Mesodermal cell (in vitro differentiated cells): ENCODE results near the gene TMEM252.

Experiments
- H3K27ac ChIP-seq: 2 replicates; pipeline ENCODE4 v1.7.0; 2013; ENCODE audit warnings: mild to moderate bottlenecking, low read depth, low read length, moderate library complexity; ENCODE audit not compliant: severe bottlenecking
- H3K36me3 ChIP-seq: 2 replicates; pipeline ENCODE4 v1.7.1; 2013; ENCODE audit warnings: mild to moderate bottlenecking, low read length, moderate library complexity; ENCODE audit not compliant: control insufficient read depth, insufficient read depth
- H3K4me1 ChIP-seq: one replicate; pipeline ENCODE4 v1.7.1; 2013; ENCODE audit warnings: mild to moderate bottlenecking, low read length; ENCODE audit not compliant: insufficient read depth, control insufficient read depth, poor library complexity, severe bottlenecking
- H3K4me3 ChIP-seq: 2 replicates; pipeline ENCODE4 v1.7.0; 2013; ENCODE audit warnings: low read length, control low read depth, mild to moderate bottlenecking; ENCODE audit not compliant: insufficient read depth, poor library complexity, severe bottlenecking; ENCODE audit errors: extremely low read depth
- H3K9me3 ChIP-seq: 2 replicates; pipeline ENCODE4 v1.7.1; 2013; ENCODE audit warnings: mild to moderate bottlenecking, low read length, moderate library complexity; ENCODE audit not compliant: control insufficient read depth
- WGBS, 2 experiments: methylation state at CpG; one replicate each; pipeline ENCODE4 v1.1.5; 2013; ENCODE audit warnings: missing lambda C conversion rate in 2 of 2; ENCODE audit not compliant: insufficient coverage in 2 of 2; 5-methylcytosine and 5-hydroxymethylcytosine counted together

TMEM252 gene

GRCh38 chr9:68513385-68513784 is 27.3 kb downstream of the TMEM252 start:
- H3K4me3 ChIP-seq: no peak overlapping the region
- 49 to 67% methylated on average over 2 to 3 of the region's 3 CpGs for WGBS, 2 experiments
- H3K27ac ChIP-seq: no peak overlapping the region
- peaks cover 7% of the 10 kb centered on the region for H3K9me3 ChIP-seq
- no peaks in the 10 kb centered on the region for H3K36me3 ChIP-seq
- H3K4me1 ChIP-seq: no peaks in the 10 kb centered on the region

GRCh38 chr9:68509689-68510088 is 31.0 kb downstream of the TMEM252 start:
- Histone ChIP-seq H3K4me1 (peaks cover 7% of the 10 kb centered on the region), H3K36me3 (no peaks in the 10 kb centered on the region), H3K9me3 (no peaks in the 10 kb centered on the region), H3K4me3 (no peak overlapping the region), H3K27ac (peak overlapping the region; percentile 23)

- no peaks in the 10 kb centered on the region for H3K9me3 ChIP-seq
- 50 to 86% methylated on average over 1 of the region's 2 CpGs for WGBS, 2 experiments
- peaks cover 7% of the 10 kb centered on the region for H3K4me1 ChIP-seq
- no peaks in the 10 kb centered on the region for H3K36me3 ChIP-seq
- H3K27ac ChIP-seq: no peak overlapping the region
- H3K4me3 ChIP-seq: no peak overlapping the region
These were observed 32.1 kb downstream of the TMEM252 start for GRCh38 chr9:68508547-68508946.

DNA sequence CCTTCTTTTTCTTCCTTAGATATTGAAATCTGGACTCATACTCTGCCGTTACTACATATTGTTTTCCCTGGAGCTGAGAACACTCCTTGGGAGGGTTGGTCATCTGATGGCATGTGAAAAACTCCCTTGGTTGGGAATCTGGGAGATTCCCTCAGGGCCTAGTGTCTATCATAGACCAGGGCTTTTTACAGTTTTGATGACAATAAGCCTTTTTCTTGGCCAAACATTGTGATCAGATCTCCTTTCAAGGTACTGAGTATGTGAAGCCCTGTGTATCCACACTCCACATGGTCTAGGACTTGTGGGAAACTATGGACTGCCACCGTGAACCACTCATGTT is 32.9 kb downstream of the TMEM252 start:
- Histone ChIP-seq H3K36me3 (no peaks in the 10 kb centered on the region), H3K27ac (no peak overlapping the region), H3K4me3 (no peak overlapping the region), H3K9me3 (no peaks in the 10 kb centered on the region), H3K4me1 (peaks cover 7% of the 10 kb centered on the region)
- WGBS, 2 experiments: 43% methylated on average over 1 of the region's 2 CpGs; no CpG with 5 or more reads in 1 of the 2 experiments

DNA sequence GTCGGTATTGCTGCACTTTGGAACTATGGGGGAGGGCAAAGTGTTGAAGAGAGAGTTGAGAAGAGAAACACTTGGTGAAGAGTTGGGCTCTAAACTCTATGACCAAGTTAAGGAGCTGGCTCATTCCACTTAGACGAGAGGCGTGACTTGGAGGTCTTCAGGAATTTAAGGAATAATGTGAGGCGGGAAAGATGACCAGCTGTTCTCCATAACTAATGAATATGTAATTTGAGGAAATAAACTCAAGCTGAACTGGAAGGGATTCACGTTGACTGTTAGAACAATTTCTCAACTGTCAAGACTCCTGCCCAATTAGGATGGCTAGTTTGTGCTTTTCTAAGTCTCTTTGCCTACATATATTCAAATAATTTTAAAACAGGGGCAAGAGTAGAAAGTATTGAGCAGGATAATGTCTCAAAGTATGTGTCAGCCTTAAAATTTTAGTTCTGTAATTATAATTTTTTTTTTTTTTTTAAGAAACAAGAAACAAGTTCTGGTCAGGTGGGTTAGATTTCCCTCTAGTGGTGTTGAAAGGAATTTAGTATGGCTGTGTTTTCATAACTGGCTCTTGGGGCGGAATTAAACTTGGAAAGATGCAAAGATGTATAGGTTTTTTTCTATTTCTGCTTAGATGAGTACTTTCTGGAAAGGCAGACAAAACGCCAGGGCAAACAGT is 33.4 kb downstream of the TMEM252 start:
- WGBS, 2 experiments: 83 to 88% methylated on average over 3 of the region's 7 CpGs
- Histone ChIP-seq H3K4me3 (no peak overlapping the region), H3K4me1 (peaks cover 7% of the 10 kb centered on the region), H3K27ac (no peak overlapping the region), H3K36me3 (no peaks in the 10 kb centered on the region), H3K9me3 (no peaks in the 10 kb centered on the region)

- Histone ChIP-seq H3K4me1 (peaks cover 7% of the 10 kb centered on the region), H3K36me3 (no peaks in the 10 kb centered on the region), H3K4me3 (no peak overlapping the region), H3K9me3 (no peaks in the 10 kb centered on the region), H3K27ac (no peak overlapping the region)
- no CpG with 5 or more reads among the region's 1 CpG for WGBS, 2 experiments
These were observed 34.1 kb downstream of the TMEM252 start for GRCh38 chr9:68506551-68506950.

DNA sequence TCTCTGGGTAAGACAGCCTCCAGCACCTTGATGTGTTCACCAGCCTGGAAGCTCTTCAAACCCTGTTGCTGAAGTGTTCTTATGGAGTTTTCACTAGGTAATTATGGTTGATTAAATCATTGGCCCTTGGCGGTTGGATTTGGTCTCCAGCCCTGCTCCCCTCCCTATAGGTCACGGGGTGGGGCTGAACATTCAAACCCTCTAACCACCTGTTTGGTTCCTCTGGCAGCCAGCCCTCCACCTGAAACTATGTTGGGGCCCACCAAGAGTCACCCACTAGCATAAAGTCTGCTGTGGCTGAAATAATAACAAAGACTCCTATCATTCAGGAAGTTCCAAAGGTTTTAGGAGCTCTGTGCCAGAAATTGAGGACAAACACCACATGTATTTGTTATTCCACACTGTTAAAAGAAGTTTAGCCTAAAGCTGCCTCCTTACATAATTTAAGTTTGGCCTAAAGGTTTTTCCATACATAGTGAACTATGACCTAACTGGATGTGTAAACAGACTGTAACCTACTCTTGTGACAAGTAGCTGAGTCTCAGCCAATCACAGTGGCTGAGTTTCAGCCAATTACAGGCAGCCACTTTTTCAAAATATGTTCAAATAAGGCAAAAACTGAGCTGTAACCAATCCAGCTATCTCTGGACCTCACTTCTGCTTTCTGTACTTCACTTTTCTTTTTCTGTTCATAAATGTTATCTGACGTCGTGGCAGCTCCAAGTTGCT is 34.8 kb downstream of the TMEM252 start:
- no peak overlapping the region for H3K27ac ChIP-seq
- H3K4me1 ChIP-seq: peaks cover 13% of the 10 kb centered on the region
- 90 to 100% methylated on average over 2 of the region's 4 CpGs for WGBS, 2 experiments
- no peaks in the 10 kb centered on the region for H3K9me3 ChIP-seq
- no peak overlapping the region for H3K4me3 ChIP-seq
- no peaks in the 10 kb centered on the region for H3K36me3 ChIP-seq

- no peak overlapping the region for H3K4me3 ChIP-seq
- no peaks in the 10 kb centered on the region for H3K36me3 ChIP-seq
- 60% methylated on average over 1 of the region's 4 CpGs; no CpG with 5 or more reads in 1 of the 2 experiments for WGBS, 2 experiments
- no peak overlapping the region for H3K27ac ChIP-seq
- H3K4me1 ChIP-seq: peaks cover 20% of the 10 kb centered on the region
- H3K9me3 ChIP-seq: no peaks in the 10 kb centered on the region
These were observed 38.4 kb downstream of the TMEM252 start for GRCh38 chr9:68502279-68502678.

DNA sequence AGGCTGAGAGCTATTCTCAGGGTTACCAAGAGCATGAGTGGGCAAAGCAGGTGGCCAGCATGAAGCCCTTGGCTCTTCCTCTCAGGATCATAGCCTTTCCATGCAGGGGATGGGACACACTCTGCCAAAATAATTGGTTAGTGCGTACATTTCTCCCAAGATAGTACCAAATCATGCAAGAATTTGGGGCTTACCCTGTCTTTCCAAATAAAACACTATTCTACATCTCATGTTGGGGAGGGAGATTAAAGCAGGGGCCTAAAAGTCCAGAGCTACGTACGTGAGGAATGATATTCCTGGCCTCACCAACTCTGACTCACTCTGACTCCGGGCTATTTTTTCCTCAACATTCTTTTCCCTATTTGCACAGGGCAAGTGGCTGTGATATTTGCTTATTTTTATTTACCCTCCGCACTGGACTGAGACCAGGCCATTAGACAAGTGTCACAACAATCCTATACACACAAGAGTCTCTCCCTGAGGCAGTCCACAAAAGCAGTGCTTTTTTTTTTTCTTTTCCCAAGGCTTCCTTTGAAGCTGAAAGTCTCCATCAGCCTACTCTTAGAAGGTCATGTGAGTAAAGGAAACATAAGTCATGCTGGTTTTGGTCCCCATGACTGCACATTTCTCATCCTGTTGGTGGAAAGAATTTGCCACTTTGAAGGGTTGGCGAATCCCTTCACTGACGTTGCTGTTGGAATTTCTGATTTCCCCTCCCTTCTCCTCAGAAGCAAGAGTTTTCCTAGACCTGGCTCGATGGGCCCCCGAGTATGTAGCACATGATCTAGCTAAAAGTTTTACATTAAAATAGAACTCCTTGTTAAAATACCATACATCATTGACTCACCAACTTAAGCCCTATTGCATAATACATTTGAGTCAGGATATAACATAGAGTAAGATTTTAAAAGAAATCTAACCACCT is 40.0 kb downstream of the TMEM252 start:
- peaks cover 13% of the 10 kb centered on the region for H3K4me1 ChIP-seq
- H3K36me3 ChIP-seq: no peaks in the 10 kb centered on the region
- no peaks in the 10 kb centered on the region for H3K9me3 ChIP-seq
- H3K4me3 ChIP-seq: no peak overlapping the region
- WGBS, 2 experiments: 76 to 80% methylated on average over 3 to 6 of the region's 9 CpGs
- peak overlapping the region; percentile 64 for H3K27ac ChIP-seq

- 67% methylated on average over 1 of the region's 2 CpGs; no CpG with 5 or more reads in 1 of the 2 experiments for WGBS, 2 experiments
- Histone ChIP-seq H3K4me3 (no peak overlapping the region), H3K4me1 (peaks cover 14% of the 10 kb centered on the region), H3K27ac (no peak overlapping the region), H3K9me3 (no peaks in the 10 kb centered on the region), H3K36me3 (no peaks in the 10 kb centered on the region)
These were observed 41.9 kb downstream of the TMEM252 start for GRCh38 chr9:68498816-68499215.
